Measurements from ENCODE around the gene MED17.
"Not testable (repeated sequence)": the region's sequence is repeated elsewhere in the genome, so short reads cannot be mapped to it uniquely, and the experiment has no call there.

The MED17 gene

GRCh38 chr11:93757924-93758865, 25.9 kb upstream of the MED17 start:
- DNase-seq, result no peak

GRCh38 chr11:93759123-93759522, 25.0 kb upstream of the MED17 start:
- DNase-seq, result not testable (repeated sequence)

GRCh38 chr11:93761910-93762309, 22.2 kb upstream of the MED17 start:
- DNase-seq, result no peak

- DNase-seq, result no peak
Measured at GRCh38 chr11:93765551-93765950, 18.5 kb upstream of the MED17 start.

- DNase-seq, result no peak
Measured at GRCh38 chr11:93766504-93766903, 17.6 kb upstream of the MED17 start.

GRCh38 chr11:93767018-93767417, 17.1 kb upstream of the MED17 start:
- DNase-seq, result no peak

- DNase-seq, result no peak
Measured at GRCh38 chr11:93770160-93770559, 13.9 kb upstream of the MED17 start.

GRCh38 chr11:93772123-93772522, 12.0 kb upstream of the MED17 start:
- no peak for DNase-seq

- no peak for DNase-seq
Measured at GRCh38 chr11:93773045-93773477, 11.0 kb upstream of the MED17 start.

- DNase-seq, result no peak
Measured at GRCh38 chr11:93773601-93774200, 10.4 kb upstream of the MED17 start.

GRCh38 chr11:93774560-93774959, 9.5 kb upstream of the MED17 start:
- peak; percentile 25 to 45 for DNase-seq

- DNase-seq, result peak in 1 of 2 donors; percentile 44
Measured at GRCh38 chr11:93775289-93775688, 8.8 kb upstream of the MED17 start.

- no peak for DNase-seq
Measured at GRCh38 chr11:93783362-93783761, 720 bp upstream of the MED17 start.

- no peak for DNase-seq
Measured at GRCh38 chr11:93783765-93784144, 327 bp upstream of the MED17 start.

- DNase-seq, result no peak
Measured at GRCh38 chr11:93784935-93785360, 866 bp downstream of the MED17 start.

- DNase-seq, result no peak
Measured at GRCh38 chr11:93791493-93791892, 7.4 kb downstream of the MED17 start.

- DNase-seq, result no peak
Measured at GRCh38 chr11:93796441-93797231, 12.6 kb downstream of the MED17 start.

GRCh38 chr11:93801366-93801765, 17.3 kb downstream of the MED17 start:
- DNase-seq, result no peak

- no peak for DNase-seq
Measured at GRCh38 chr11:93804879-93805278, 20.8 kb downstream of the MED17 start.

GRCh38 chr11:93807980-93808379, 23.9 kb downstream of the MED17 start:
- no peak for DNase-seq

GRCh38 chr11:93813974-93814373, 29.9 kb downstream of the MED17 start:
- no peak for DNase-seq

GRCh38 chr11:93814966-93815633, 31.0 kb downstream of the MED17 start:
- no peak for DNase-seq

All from inflammatory macrophage treated with lipopolysaccharide for 1 hour (primary cell).